Measurements from ENCODE around the gene CKAP5.

DNA sequence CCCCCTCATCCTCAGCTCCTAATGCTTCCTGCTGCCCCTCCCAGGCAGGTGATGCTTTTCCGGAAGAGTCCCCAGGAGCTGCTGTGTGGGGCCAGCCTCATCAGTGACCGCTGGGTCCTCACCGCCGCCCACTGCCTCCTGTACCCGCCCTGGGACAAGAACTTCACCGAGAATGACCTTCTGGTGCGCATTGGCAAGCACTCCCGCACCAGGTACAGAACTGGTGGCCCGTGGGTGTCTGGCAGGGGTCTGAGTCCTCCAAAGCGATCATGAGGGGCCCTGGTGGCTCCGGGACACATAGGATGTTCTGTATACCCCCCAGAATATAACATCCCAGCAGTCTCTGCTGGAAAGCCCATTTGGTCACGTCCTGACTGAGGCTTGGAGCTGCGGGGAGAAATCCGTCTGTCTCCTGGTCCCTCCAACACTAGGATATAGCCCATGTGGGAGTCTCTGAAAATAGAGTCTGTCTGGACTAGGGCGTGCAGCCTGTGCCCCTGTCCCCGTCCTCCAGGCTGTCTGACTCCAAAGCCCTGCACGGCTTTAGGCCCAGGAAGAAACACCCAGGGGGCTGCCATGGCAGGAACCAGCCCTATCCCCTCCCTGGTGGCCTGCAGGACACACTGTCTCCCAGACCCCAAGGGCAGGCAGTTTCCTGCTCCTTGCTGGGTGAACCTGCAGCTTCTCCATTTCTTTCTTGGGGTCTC is 118.0 kb downstream of the CKAP5 start:
- no peak for TF ChIP-seq FOXK2 (IDR thresholded peaks at IDR 0.05)
- no peak for TF ChIP-seq ELF4 (IDR thresholded peaks at IDR 0.05)
